ENCODE data around the gene GRIA3.
"Not testable (repeated sequence)": the region's sequence is repeated elsewhere in the genome, so short reads cannot be mapped to it uniquely, and the experiment has no call there.

GRIA3 gene

DNA sequence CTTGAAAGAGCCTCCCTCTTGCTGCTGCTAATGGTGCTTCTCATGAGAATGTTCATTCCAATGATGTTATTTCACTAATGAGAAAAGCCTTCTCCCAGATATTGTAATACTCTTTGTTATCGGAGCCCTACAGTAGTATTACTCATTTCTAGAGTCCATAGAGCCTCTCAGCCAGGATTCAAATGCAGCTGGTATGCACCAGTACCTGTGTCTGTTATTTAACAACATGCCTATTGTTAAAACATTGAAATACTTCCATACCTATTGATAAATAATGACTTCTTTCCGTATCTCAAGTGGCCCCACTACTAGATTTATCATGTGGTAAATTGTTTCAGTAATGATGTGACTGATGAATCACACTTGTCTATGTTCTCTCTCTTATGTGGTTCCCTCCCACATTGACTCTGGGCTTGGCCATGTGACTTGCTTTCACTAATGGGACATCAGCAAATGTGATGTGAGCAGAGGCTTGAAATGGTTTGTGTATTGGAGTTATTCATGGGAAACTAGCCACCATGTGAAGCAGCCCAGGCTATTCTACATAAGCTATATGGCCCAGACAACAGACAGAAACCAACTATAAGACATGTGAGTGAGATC, 341.1 kb downstream of the GRIA3 start:
- Histone ChIP-seq H3K9ac (ENCODE audit: low read length) (no peak overlapping the region), H3K4me1 (ENCODE audit: insufficient read depth, low read length, severe bottlenecking) (no peaks in the 10 kb centered on the region), H2AFZ (ENCODE audit: low read length) (no peak overlapping the region), H3K36me3 (ENCODE audit: insufficient read depth, low read length) (no peaks in the 10 kb centered on the region), H3K27ac (ENCODE audit: low read depth, low read length, poor library complexity, severe bottlenecking) (no peak overlapping the region), H3K27me3 (ENCODE audit: insufficient read depth, low read length) (no peaks in the 10 kb centered on the region), H3K79me2 (ENCODE audit: insufficient read depth, low read length) (no peaks in the 10 kb centered on the region), H4K20me1 (ENCODE audit: insufficient read depth, low read length) (no peaks in the 10 kb centered on the region), H3K4me3 (ENCODE audit: low read depth, low read length, poor library complexity, severe bottlenecking) (no peak overlapping the region), H3F3A (ENCODE audit: insufficient read depth, low read length) (no peaks in the 10 kb centered on the region), H3K9me2 (ENCODE audit: low read depth, low read length) (no peaks in the 10 kb centered on the region), H3K4me2 (ENCODE audit: low read length) (no peak overlapping the region), H3K9me3 (ENCODE audit: low read length) (no peaks in the 10 kb centered on the region)
- no peak for TF ChIP-seq EZH2 (IDR thresholded peaks at IDR 0.05; ENCODE audit: borderline replicate concordance, low read length)
- TF ChIP-seq, protein P1, sequence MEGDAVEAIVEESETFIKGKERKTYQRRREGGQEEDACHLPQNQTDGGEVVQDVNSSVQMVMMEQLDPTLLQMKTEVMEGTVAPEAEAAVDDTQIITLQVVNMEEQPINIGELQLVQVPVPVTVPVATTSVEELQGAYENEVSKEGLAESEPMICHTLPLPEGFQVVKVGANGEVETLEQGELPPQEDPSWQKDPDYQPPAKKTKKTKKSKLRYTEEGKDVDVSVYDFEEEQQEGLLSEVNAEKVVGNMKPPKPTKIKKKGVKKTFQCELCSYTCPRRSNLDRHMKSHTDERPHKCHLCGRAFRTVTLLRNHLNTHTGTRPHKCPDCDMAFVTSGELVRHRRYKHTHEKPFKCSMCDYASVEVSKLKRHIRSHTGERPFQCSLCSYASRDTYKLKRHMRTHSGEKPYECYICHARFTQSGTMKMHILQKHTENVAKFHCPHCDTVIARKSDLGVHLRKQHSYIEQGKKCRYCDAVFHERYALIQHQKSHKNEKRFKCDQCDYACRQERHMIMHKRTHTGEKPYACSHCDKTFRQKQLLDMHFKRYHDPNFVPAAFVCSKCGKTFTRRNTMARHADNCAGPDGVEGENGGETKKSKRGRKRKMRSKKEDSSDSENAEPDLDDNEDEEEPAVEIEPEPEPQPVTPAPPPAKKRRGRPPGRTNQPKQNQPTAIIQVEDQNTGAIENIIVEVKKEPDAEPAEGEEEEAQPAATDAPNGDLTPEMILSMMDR (IDR thresholded peaks at IDR 0.05; ENCODE audit: low read length) = no peak

DNA sequence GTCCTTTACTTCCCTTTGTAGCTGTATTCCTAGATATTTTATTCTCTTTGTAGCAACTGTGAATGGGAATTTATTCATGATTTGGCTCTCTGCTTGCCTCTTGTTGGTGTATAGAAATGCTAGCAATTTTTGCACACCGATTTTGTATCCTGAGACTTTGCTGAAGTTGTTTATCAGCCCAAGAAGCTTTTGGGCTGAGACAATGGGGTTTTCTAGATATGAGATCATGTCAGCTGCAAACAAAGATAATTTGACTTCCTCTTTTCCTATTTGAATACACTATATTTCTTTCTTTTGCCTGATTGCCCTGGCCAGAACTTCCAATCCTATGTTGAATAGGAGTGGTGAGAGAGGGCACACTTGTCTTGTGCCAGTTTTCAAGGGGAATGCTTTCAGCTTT, 346.6 kb downstream of the GRIA3 start:
- H3K79me2 ChIP-seq (ENCODE audit: insufficient read depth, low read length); H4K20me1 ChIP-seq (ENCODE audit: insufficient read depth, low read length); H3K9ac ChIP-seq (ENCODE audit: low read length); H3K27ac ChIP-seq (ENCODE audit: low read depth, low read length, poor library complexity, severe bottlenecking); H3K4me1 ChIP-seq (ENCODE audit: insufficient read depth, low read length, severe bottlenecking); H3K4me2 ChIP-seq (ENCODE audit: low read length); H3F3A ChIP-seq (ENCODE audit: insufficient read depth, low read length); H2AFZ ChIP-seq (ENCODE audit: low read length); H3K27me3 ChIP-seq (ENCODE audit: insufficient read depth, low read length); H3K4me3 ChIP-seq (ENCODE audit: low read depth, low read length, poor library complexity, severe bottlenecking); H3K36me3 ChIP-seq (ENCODE audit: insufficient read depth, low read length); H3K9me3 ChIP-seq (ENCODE audit: low read length); H3K9me2 ChIP-seq (ENCODE audit: low read depth, low read length): not testable (repeated sequence)
